Germinal center (tissue), 1 donor: ENCODE measurements around the gene MAP1B.

Experiments
- DNase-seq: peaks from one replicate; pipeline ENCODE4 v3.0.0; 2012; ENCODE audit warnings: mixed read lengths, low spot score

MAP1B gene

GRCh38 chr5:72096602-72097188 is 10.6 kb upstream of the MAP1B start:
- DNase-seq, result no peak

- DNase-seq, result no peak
These were observed 5.4 kb upstream of the MAP1B start for GRCh38 chr5:72101828-72102227.

DNA sequence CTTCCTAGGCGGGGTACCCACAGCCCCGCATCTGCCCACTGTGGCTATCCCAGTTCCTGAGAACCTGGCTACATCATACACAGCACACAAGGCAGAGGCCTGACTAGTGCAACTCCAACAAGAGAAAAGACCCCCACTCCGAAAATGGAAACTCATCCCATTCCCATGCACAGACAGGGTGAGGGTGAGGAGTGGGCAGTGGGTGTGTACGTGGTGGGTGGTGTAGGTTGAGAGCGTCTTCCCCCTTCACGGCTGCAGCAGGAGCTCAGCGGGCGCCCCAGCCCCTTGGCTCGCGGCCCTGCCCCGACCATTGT is 501 bp upstream of the MAP1B start:
- DNase-seq, result no peak

DNA sequence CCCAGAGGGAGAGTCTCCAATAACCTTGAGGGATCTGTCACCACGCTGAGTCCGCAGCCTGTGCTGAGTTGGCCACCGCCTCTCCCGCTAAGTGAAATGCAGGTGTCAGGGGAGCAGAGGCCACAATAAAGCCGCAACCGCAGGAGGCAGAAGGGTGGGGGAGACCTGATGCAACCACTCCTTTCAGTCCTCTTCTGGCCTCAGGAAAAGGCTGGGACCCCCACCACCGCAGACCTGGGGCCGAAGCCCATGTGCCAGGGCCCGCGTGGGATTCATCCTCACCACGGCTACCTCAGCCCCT is 576 bp downstream of the MAP1B start:
- peak; percentile 9 for DNase-seq

GRCh38 chr5:72108202-72109061 is 1.2 kb downstream of the MAP1B start:
- DNase-seq, result peak; percentile 10

DNA sequence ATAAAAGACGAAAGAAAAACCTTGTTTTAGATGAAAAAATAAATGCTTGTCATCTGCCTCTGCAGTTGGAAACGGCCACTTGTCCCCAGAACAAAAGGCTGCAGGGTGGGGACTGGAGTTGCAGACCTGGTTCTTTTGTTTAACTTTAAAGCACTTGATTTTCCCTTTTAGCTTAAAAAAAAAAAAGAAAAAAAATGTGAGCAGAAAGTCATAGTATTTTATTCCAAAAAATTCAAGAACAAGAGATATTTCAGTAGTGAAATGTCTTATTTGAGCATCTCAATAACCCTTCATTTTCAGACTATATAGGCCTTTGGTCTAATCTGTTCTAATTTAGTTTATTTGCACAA is 1.8 kb downstream of the MAP1B start:
- DNase-seq, result no peak

DNA sequence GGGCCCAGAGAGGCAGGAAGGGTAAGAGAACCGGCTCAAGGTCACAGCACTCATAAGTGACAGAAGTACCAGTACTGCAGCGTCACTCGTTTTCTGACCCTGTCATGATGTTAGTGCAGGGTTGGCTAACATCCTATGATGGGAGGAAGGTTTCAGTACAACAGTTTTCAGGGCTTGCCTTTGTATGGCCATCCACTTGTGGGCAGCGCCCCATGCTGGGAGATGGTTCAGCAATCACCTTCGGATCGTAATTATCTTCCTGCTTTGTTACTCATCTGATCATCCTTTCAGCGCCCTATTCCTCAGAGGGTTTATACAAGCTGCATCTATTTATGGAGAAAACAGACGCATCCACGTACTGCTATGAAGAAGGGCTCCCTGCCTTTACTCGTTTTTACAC is 2.4 kb downstream of the MAP1B start:
- DNase-seq, result no peak

- DNase-seq, result no peak
These were observed 3.2 kb downstream of the MAP1B start for GRCh38 chr5:72110394-72111013.

GRCh38 chr5:72112389-72112788 is 5.1 kb downstream of the MAP1B start:
- DNase-seq, result no peak

GRCh38 chr5:72114629-72115028 is 7.4 kb downstream of the MAP1B start:
- DNase-seq, result no peak

GRCh38 chr5:72115296-72115695 is 8.0 kb downstream of the MAP1B start:
- DNase-seq, result no peak

DNA sequence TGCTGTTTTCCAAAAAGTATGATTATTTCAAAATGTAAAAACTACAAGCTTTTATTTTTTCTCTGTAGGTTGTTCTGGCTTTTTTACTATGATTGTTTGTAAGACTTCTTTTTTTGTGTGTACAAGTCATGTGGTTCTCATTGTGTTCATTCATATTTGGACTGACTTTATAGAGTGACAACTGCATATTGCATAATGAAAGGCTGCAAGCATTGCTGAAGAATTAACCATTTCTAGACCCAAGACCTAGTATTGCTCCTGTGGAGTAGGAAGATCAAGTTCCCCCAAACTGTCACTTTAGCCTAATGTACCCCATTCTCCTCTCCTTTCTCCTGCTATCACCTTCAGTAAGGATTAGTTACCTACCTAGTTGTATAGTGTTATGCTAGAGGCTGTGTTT is 10.0 kb downstream of the MAP1B start:
- no peak for DNase-seq

DNA sequence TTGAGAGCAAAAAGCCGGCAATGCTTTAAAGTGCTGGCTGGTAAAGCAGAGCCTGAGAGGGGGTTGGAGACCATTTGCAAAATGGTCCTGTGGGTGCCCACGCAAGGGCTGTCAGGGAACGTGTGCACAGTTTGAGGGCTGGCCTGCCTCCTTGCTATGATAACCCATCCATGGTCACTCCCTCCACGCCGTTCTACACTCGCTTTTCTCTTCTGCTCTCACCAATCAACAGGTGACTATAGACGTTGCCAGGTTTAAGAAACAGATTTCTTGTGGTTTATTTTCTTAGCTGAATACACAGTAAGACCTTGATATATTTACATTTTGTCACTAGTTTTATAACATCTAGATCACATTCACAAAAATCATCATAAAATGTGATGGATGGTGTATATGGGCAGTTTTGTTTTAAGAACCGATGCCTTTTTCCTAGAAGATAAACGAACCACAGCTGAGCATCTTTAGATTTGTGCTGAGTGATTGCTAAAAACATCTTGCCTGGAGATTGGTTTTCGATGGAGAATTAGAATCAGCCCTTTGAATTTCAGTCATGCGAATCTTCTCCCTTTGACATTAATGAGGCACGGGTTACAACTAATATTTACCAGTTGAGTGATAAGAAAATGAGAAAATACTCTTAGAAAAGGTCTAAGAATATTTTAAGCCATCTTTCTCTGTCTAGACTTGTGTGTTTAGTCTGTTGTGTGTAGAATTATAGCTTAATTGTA is 13.9 kb downstream of the MAP1B start:
- no peak for DNase-seq

DNA sequence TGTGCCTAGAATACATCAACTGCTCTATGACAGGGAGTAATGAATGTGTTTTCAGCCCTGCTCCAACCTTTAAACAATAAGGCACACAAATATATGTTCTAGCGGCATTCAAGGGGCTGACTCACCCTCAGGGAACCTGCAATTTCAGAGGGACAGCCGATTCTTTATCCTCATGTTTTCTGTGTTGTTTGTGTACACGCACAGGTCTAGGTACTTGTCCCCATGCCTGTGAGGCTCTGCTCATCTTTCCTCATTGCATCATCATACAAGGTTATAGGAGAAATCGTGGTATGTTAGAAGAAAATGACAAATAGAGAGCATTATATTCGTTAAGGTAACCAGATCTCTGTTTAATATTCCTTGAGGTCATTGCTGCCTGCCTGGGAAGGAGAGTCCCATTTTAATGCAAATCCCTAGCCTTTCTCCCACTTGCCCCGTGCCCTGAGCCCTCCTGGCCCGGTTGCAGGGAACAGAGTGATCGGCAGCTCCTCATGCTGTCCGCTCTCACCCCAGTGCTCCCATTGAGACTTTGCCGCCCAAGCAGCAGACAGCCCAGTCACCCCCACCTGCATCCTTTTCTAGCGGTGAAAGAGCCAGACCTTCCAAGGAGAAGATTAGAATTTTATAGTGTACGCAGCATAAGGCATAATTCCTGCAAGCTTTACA is 14.6 kb downstream of the MAP1B start:
- no peak for DNase-seq

DNA sequence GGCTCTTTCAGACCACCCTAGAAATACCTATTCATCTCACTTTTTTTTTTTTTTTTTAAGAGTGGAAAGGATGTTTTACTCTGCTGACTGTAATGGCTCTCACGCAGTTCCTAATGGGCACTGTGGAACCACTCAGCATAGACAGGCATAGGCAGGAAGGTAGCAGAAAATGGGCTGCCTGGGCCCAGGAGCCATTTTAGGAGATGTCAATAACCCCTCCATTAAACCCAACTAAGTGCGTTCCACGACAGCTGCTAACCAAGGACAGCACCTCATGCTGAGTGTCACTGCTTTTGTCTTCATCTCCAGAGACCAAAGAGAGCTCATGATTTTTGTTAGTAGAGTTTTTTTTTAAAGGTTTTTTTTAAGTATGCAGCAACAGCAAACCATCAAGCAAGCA is 15.3 kb downstream of the MAP1B start:
- DNase-seq, result no peak

DNA sequence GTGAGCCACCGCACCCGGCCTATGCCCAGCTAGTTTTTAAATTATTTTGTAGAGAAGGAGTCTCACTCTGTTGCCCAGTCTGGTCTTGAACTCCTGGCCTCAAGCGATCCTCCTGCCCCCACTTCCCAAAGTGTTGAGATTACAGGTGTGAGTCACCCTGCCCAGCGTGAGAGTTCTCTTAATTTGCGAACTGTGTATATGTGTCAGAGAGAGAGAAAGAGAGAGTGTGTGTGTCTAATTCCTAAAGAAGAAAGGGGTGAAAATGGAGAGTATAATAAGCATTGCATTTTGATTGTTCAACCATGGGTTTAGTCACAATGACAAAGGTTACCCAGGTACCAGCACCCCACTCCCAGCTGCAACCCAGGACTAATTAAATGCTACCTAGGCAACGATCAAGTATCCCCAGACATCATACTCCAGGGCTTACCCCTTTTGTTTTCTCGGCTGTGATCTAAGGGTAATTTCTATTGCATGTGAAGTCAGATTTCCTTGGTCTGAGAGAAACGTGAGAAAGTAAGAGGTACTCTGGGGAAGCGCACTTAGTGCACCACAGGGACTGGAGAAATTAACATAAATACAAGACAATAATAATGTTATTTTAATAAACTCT is 16.6 kb downstream of the MAP1B start:
- DNase-seq, result no peak

GRCh38 chr5:72125271-72125940 is 18.1 kb downstream of the MAP1B start:
- DNase-seq, result no peak

- no peak for DNase-seq
These were observed 18.8 kb downstream of the MAP1B start for GRCh38 chr5:72125941-72126620.

DNA sequence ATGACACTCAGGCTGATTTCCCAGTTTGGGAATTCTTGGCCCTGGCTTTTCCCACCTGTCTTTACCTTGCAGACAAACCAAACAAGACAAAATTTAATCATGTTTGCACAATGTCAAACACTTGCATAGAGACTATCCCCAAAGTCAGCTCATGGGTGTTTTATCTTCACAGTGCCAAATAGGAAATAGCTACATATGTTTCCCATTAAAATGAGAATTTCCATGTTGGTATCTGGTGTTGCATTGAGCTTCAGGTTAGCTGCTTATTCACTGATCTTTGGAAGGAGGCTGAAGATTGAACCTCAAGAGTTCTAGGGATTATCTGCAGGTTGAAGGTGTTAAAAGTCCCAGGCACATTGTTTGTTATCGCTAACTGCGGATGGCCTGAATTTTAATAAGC is 19.5 kb downstream of the MAP1B start:
- DNase-seq, result no peak

- DNase-seq, result no peak
These were observed 22.4 kb downstream of the MAP1B start for GRCh38 chr5:72129725-72130124.

DNA sequence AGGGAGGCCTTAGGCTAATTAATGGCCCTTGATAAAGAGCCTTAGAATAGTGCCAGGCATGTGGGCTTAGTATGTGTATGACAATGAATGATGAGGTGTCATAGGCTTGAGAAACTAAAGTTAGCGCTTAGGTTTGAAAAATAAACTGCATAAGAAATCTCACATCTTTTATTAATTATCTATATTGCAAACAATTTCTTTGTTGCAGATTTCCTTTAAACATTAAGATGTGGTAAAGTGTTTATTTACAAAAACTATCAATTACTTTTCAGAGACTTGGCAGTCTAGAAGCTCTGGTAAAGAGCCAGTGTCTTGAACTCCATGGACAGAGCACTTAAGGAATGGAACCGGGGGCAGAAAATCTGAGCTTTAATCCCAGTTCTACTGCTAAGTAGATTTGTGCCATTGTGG is 23.1 kb downstream of the MAP1B start:
- DNase-seq, result no peak
